Sigmoid colon (tissue), 4 donors: Measurements from ENCODE around the gene DIAPH2.

ENCODE experiments used
- EP300 ChIP-seq, 4 donors: sonication (generic); formaldehyde crosslinking; IDR thresholded peaks; one replicate each; pipeline ENCODE4 v1.6.1; 2017; ENCODE audit warnings: antibody characterized with exemption in 4 of 4
- POLR2A ChIP-seq, 2 donors: fragments of 450-650 bp; IDR thresholded peaks; one replicate each; pipeline ENCODE4 v1.6.1; 2016; ENCODE audit warnings: antibody characterized with exemption in 2 of 2, mild to moderate bottlenecking in 2 of 2, moderate library complexity in 2 of 2
- POLR2AphosphoS5 ChIP-seq, 4 donors: sonication (generic); formaldehyde crosslinking; IDR thresholded peaks; one replicate each; pipeline ENCODE4 v1.6.1; 2017; ENCODE audit warnings: antibody characterized with exemption in 4 of 4
- TF ChIP-seq, protein P1 (sequence below), 4 experiments: fragments of 450-650 bp in 3 of 4; fragments of 200-600 bp in 1 of 4; IDR thresholded peaks; one replicate each; pipeline ENCODE4 v1.5.1; 2016 to 2019; ENCODE audit warnings: antibody characterized with exemption in 4 of 4, mild to moderate bottlenecking in 3 of 4, moderate library complexity in 2 of 4

- TF ChIP-seq, protein P1, sequence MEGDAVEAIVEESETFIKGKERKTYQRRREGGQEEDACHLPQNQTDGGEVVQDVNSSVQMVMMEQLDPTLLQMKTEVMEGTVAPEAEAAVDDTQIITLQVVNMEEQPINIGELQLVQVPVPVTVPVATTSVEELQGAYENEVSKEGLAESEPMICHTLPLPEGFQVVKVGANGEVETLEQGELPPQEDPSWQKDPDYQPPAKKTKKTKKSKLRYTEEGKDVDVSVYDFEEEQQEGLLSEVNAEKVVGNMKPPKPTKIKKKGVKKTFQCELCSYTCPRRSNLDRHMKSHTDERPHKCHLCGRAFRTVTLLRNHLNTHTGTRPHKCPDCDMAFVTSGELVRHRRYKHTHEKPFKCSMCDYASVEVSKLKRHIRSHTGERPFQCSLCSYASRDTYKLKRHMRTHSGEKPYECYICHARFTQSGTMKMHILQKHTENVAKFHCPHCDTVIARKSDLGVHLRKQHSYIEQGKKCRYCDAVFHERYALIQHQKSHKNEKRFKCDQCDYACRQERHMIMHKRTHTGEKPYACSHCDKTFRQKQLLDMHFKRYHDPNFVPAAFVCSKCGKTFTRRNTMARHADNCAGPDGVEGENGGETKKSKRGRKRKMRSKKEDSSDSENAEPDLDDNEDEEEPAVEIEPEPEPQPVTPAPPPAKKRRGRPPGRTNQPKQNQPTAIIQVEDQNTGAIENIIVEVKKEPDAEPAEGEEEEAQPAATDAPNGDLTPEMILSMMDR (IDR thresholded peaks at IDR 0.05), result no peak
- TF ChIP-seq POLR2A (IDR thresholded peaks at IDR 0.05), result no peak
- no peak for TF ChIP-seq POLR2AphosphoS5 (IDR thresholded peaks at IDR 0.05)
- no peak for TF ChIP-seq EP300 (IDR thresholded peaks at IDR 0.05)
Measured at GRCh38 chrX:96835660-96836289, 151.1 kb downstream of the DIAPH2 start.
